Neural cell (in vitro differentiated cells): Measurements from ENCODE around the gene LUZP4.

Experiments used
- SMC3 ChIP-seq: fragments of 450-650 bp; conservative IDR thresholded peaks from 2 replicates; pipeline ENCODE4 v1.6.1; 2014; ENCODE audit warnings: antibody characterized with exemption, mild to moderate bottlenecking, moderate library complexity; ENCODE audit not compliant: poor library complexity
- TF ChIP-seq, protein P1 (sequence below): fragments of 450-650 bp; IDR thresholded peaks from 2 replicates; pipeline ENCODE4 v1.5.1; 2014; ENCODE audit warnings: antibody characterized with exemption, mild to moderate bottlenecking, moderate library complexity; ENCODE audit not compliant: poor library complexity, severe bottlenecking

DNA sequence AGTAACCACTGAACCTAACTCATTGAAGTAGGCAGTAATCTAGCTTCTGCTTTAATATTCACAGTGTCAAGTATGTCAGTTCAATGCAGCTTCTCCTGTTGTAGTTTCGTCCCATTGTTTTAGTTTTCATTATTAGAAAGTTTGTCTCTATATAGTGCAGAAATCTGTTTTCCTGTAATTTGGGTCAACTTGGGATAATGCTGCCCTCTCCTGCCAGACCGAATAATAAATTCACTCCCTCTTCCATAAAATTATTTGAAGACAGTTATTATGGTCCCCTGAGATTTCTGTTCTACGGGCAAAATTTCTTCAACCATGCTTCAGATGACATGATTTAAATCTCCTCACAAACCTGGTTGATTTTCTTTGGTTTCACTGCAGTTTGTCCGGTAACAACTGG lies 4.6 kb upstream of the LUZP4 start:
- TF ChIP-seq, protein P1, sequence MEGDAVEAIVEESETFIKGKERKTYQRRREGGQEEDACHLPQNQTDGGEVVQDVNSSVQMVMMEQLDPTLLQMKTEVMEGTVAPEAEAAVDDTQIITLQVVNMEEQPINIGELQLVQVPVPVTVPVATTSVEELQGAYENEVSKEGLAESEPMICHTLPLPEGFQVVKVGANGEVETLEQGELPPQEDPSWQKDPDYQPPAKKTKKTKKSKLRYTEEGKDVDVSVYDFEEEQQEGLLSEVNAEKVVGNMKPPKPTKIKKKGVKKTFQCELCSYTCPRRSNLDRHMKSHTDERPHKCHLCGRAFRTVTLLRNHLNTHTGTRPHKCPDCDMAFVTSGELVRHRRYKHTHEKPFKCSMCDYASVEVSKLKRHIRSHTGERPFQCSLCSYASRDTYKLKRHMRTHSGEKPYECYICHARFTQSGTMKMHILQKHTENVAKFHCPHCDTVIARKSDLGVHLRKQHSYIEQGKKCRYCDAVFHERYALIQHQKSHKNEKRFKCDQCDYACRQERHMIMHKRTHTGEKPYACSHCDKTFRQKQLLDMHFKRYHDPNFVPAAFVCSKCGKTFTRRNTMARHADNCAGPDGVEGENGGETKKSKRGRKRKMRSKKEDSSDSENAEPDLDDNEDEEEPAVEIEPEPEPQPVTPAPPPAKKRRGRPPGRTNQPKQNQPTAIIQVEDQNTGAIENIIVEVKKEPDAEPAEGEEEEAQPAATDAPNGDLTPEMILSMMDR, result no peak
- no peak for TF ChIP-seq SMC3
